Spleen (tissue), 11 donors: ENCODE data around the gene FITM1. TPM values are rescaled to one million over a fixed set of nuclear protein-coding genes. Genes with fewer than 3 reads are reported as not detected.

ENCODE experiments used
- DNase-seq: peaks from one replicate; pipeline ENCODE4 v3.0.0-alpha.2; 2020
- H3K27ac ChIP-seq, 8 donors: fragments of 200-600 bp; sonication (generic) in 7 of 8; 1 replicate in 4 of 8; 2 replicates in 4 of 8; pipeline versions ENCODE4 v1.5.0 to v1.8.0; 2016 to 2021; ENCODE audit warnings: inconsistent platforms in 4 of 8, mild to moderate bottlenecking in 4 of 8, moderate library complexity in 1 of 8
- H3K27me3 ChIP-seq, 7 donors: fragments of 200-600 bp; sonication (generic) in 6 of 7; replicated peaks in 1 of 7; 1 replicate in 4 of 7; 2 replicates in 3 of 7; pipeline versions ENCODE4 v1.5.0 to v1.8.0; 2016 to 2021; ENCODE audit warnings: inconsistent platforms in 3 of 7, mild to moderate bottlenecking in 1 of 7
- H3K36me3 ChIP-seq, 6 donors: fragments of 200-600 bp; sonication (generic) in 5 of 6; 1 replicate in 4 of 6; 2 replicates in 2 of 6; pipeline versions ENCODE4 v1.5.0 to v1.8.0; 2016 to 2021; ENCODE audit warnings: inconsistent platforms in 2 of 6
- H3K4me1 ChIP-seq, 6 donors: fragments of 200-600 bp; sonication (generic) in 5 of 6; 1 replicate in 3 of 6; 2 replicates in 3 of 6; pipeline versions ENCODE4 v1.5.0 to v1.8.0; 2016 to 2021; ENCODE audit warnings: inconsistent platforms in 3 of 6
- H3K4me3 ChIP-seq, 8 donors: fragments of 200-600 bp; sonication (generic) in 7 of 8; 1 replicate in 4 of 8; 2 replicates in 4 of 8; pipeline versions ENCODE4 v1.5.0 to v1.8.0; 2016 to 2021; ENCODE audit warnings: inconsistent platforms in 4 of 8, mild to moderate bottlenecking in 4 of 8, moderate library complexity in 2 of 8
- H3K9me3 ChIP-seq, 8 donors: fragments of 200-600 bp; sonication (generic) in 7 of 8; 1 replicate in 4 of 8; 2 replicates in 4 of 8; pipeline versions ENCODE4 v1.5.0 to v1.8.0; 2016 to 2021; ENCODE audit warnings: inconsistent platforms in 4 of 8
- CTCF ChIP-seq, 11 experiments: fragments of 200-600 bp in 7 of 11; fragments of 450-650 bp in 4 of 11; sonication (generic) in 4 of 11; IDR thresholded peaks in 8 of 11; conservative IDR thresholded peaks in 3 of 11; 1 replicate in 7 of 11; 2 replicates in 4 of 11; pipeline versions ENCODE4 v1.4.0 to v1.8.0; 2016 to 2021; ENCODE audit warnings: antibody characterized with exemption in 11 of 11, inconsistent platforms in 4 of 11, mild to moderate bottlenecking in 1 of 11
- POLR2A ChIP-seq, 3 donors: fragments of 450-650 bp; IDR thresholded peaks; one replicate each; pipeline ENCODE4 v1.5.1; 2017; ENCODE audit warnings: antibody characterized with exemption in 3 of 3, mild to moderate bottlenecking in 1 of 3
- POLR2AphosphoS5 ChIP-seq, 3 donors: sonication (generic); formaldehyde crosslinking; IDR thresholded peaks; one replicate each; pipeline ENCODE4 v1.5.1; 2017; ENCODE audit warnings: antibody characterized with exemption in 3 of 3
- WGBS, 5 donors: extraction: QIAGEN DNeasy Blood & Tissue Kit in 3 of 5; methylation state at CpG; one replicate each; pipeline versions ENCODE4 v1.1.5 to v1.1.7; 2013 to 2018; 5-methylcytosine and 5-hydroxymethylcytosine counted together
- intact Hi-C: fragments of 100-400 bp; cut with DNase I; formaldehyde crosslinking; loops from one replicate; pipeline ENCODE4 v1.15.0; 2023; ENCODE audit warnings: low total_unique reads
- polyA plus RNA-seq, 3 donors: library from polyadenylated mRNA; stranded (reverse); fragments of 200-250 nt; gene quantifications; one replicate each; pipeline ENCODE4 v1.2.1, GENCODE V29; 2013
- total RNA-seq, 7 donors: library from RNA; depleted of rRNA in 3 of 7; stranded (reverse); fragments of >200 nt in 3 of 7; fragmentation: NEBNext Ultra II Directional in 4 of 7; extraction: Animal tissue kit (Norgen Biotek cat#: 25700) in 4 of 7; gene quantifications; one replicate each; pipeline versions ENCODE4 v1.1.0 to v1.2.1, GENCODE V29; 2016 to 2021
- donor health status: healthy with polysubstance abuse.
- donor health status: DM: no; HTN: no; CAD: no; lungs with moderate emphysema.
- donor health status: DM: no; HTN: no; CAD: no.
- donor health status: Bipolar disorder and iron deficiency.
- donor health status: healthy.
- donor health status: DM: no; HTN: no; CAD: no.
- donor health status: DM: yes; HTN: yes; CAD: no.

The FITM1 gene
- total and polyA plus RNA-seq, 10 donors = 3.7 to 12.9 (median 8.7) TPM

DNA sequence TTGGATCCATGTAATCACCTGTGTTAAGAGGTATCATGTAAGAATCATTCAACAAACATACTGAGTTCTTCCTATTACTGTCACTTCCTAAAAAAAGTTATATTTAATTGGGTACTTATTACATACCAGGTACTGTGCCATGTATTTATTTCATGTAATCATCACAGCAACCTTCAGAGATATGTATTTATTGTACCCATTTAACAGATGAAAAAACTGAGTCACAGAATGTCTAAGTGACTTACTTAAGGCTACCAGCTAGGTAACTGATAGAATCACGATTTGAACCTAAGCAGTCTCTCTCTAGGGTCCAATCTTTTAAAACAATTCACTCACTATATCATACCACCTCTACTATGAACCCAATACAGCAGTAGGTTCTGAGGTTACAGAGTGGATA is 14.0 kb downstream of the FITM1 start:
- Histone ChIP-seq H3K4me3 (no peak overlapping the region), H3K27ac (peak overlapping the region in 4 of 8 donors; percentile 94 to 99 (median 97)), H3K36me3 (peaks cover 0 to 54% (median 27%) of the 10 kb centered on the region in 6 donors), H3K4me1 (peaks cover 38 to 83% (median 65%) of the 10 kb centered on the region in 6 donors), H3K9me3 (no peaks in the 10 kb centered on the region), H3K27me3 (no peaks in the 10 kb centered on the region)
- DNase-seq = no peak
- intact Hi-C loops = no loop called here
- 85 to 98% (median 88%) methylated on average over 1 of the region's 1 CpG for WGBS, 5 donors
- TF ChIP-seq POLR2A (IDR thresholded peaks at IDR 0.05) (no peak), POLR2AphosphoS5 (IDR thresholded peaks at IDR 0.05) (no peak), CTCF (IDR thresholded peaks at IDR 0.05 in 8 of 11, conservative IDR thresholded peaks at IDR 0.05 in 3 of 11) (no peak)

- TF ChIP-seq CTCF (IDR thresholded peaks at IDR 0.05 in 8 of 11, conservative IDR thresholded peaks at IDR 0.05 in 3 of 11) (no peak), POLR2A (IDR thresholded peaks at IDR 0.05) (no peak), POLR2AphosphoS5 (IDR thresholded peaks at IDR 0.05) (no peak)
- Histone ChIP-seq H3K4me1 (peaks cover 34 to 83% (median 65%) of the 10 kb centered on the region in 6 donors), H3K36me3 (peaks cover 3 to 56% (median 33%) of the 10 kb centered on the region in 6 donors), H3K27me3 (no peaks in the 10 kb centered on the region), H3K4me3 (peak overlapping the region in 5 of 8 donors; percentile 89 to 99 (median 95)), H3K27ac (peak overlapping the region; percentile 27 to 99 (median 96)), H3K9me3 (no peaks in the 10 kb centered on the region)
- DNase-seq = peak; percentile 65
- intact Hi-C loops = no loop called here
- WGBS, 5 donors = 88 to 95% (median 92%) methylated on average over 2 of the region's 2 CpGs
These were observed 14.8 kb downstream of the FITM1 start for GRCh38 chr14:24145219-24145618.

DNA sequence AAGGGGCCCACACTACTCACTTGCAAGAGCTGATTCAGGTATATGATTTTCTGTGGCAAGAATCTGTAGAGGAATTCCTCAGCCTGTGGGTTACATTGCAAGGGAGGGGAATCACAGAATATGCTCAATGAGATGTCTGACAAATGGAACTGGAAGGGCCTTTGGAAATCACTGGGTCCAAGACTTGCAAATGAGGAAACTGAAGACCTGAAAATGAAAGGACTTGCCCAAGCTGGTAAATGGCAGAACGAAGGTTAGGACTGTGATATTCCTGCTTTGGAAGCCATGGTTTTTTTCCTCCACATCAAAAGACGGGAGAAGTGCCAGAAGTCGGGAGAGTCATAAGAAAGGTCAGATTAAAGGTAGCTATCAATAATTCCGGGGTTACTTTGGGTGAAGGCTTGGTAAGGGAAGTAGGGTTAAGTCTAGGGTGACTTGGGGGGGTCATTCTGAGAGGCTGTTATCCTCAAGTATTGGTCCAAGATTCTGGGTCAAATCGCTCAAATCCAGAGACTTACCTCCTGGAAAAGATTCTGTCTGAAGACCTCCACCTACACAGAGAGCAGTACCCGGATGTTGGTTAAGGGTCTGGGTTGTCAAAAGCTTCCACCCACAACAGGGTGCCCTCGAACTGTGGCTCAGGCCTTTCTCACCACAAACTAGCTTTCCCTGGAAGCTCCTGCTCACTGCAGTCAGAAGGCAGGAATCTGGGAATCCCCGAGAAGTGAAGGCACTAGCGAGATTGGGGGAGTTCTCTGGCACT is 15.4 kb downstream of the FITM1 start:
- no peak for DNase-seq
- peak overlapping the region; percentile 89 to 99 (median 96) for H3K27ac ChIP-seq
- peak overlapping the region; percentile 76 to 99 (median 95) for H3K4me3 ChIP-seq
- H3K9me3 ChIP-seq = no peaks in the 10 kb centered on the region
- H3K4me1 ChIP-seq = peaks cover 32 to 83% (median 65%) of the 10 kb centered on the region in 6 donors
- H3K27me3 ChIP-seq = no peaks in the 10 kb centered on the region
- intact Hi-C loops = no loop called here
- H3K36me3 ChIP-seq = peaks cover 3 to 62% (median 40%) of the 10 kb centered on the region in 6 donors
- TF ChIP-seq POLR2A (IDR thresholded peaks at IDR 0.05) = no peak
- TF ChIP-seq POLR2AphosphoS5 (IDR thresholded peaks at IDR 0.05) = no peak
- no peak for TF ChIP-seq CTCF (IDR thresholded peaks at IDR 0.05 in 8 of 11, conservative IDR thresholded peaks at IDR 0.05 in 3 of 11)
- 7 to 17% (median 9%) methylated on average over 9 of the region's 9 CpGs for WGBS, 5 donors

DNA sequence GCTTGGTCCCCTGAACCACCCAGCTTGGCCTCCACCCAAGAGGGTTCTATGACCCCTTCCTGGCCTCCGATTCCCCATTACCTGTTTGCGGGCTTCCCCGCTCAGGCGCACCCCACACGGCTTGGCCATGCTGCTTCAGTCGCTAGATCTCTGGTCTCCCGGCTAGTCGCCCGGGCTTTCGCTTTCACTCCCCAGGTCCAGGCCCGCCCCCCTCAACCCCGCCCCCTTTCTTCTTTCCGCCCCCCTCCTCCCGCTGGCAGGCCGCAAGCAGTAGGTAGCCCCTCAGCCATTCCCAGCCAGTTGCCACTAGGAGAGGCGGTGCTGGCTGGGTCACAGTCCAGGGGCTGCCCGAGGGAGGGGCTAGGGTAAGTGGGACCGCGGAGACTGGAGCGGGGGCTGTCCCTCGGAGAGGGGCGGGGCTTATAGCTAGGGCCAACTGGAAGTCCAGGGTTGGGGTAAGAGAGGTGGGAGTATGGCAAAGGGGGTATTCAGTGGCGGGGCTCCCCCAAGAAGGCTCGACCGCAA is 16.1 kb downstream of the FITM1 start, which contains the start of gene PSME2:
Gene PSME2, minus strand, starts transcription at position 158 of the 525 bp plus-strand sequence. Its CDS starts 29 bp downstream, at position 129.
- intact Hi-C loops = no loop called here
- Histone ChIP-seq H3K36me3 (peaks cover 8 to 69% (median 46%) of the 10 kb centered on the region in 6 donors), H3K9me3 (no peaks in the 10 kb centered on the region), H3K27ac (peak within 1 kb of the TSS; percentile 89 to 99 (median 96)), H3K27me3 (no peaks in the 10 kb centered on the region), H3K4me3 (peak within 1 kb of the TSS; percentile 76 to 99 (median 95)), H3K4me1 (peaks cover 32 to 87% (median 68%) of the 10 kb centered on the region in 6 donors)
- WGBS, 5 donors = 0 to 1% (median 1%) methylated on average over 24 to 25 of the region's 25 CpGs
- peak; percentile 97 for DNase-seq
- TF ChIP-seq POLR2A (IDR thresholded peaks at IDR 0.05) (no peak), POLR2AphosphoS5 (IDR thresholded peaks at IDR 0.05) (peak; percentile 79 to 89 (median 87)), CTCF (IDR thresholded peaks at IDR 0.05 in 8 of 11, conservative IDR thresholded peaks at IDR 0.05 in 3 of 11) (peak in 3 of 11 experiments; percentile 3 to 23 (median 19))
